Embryonic facial prominence (tissue), 1 donor: ENCODE measurements around the gene MYH7B.

Experiments
- DNase-seq: peaks from one replicate; pipeline ENCODE4 v3.0.0-alpha.2; 2016; ENCODE audit errors: extremely low spot score

The MYH7B gene

DNA sequence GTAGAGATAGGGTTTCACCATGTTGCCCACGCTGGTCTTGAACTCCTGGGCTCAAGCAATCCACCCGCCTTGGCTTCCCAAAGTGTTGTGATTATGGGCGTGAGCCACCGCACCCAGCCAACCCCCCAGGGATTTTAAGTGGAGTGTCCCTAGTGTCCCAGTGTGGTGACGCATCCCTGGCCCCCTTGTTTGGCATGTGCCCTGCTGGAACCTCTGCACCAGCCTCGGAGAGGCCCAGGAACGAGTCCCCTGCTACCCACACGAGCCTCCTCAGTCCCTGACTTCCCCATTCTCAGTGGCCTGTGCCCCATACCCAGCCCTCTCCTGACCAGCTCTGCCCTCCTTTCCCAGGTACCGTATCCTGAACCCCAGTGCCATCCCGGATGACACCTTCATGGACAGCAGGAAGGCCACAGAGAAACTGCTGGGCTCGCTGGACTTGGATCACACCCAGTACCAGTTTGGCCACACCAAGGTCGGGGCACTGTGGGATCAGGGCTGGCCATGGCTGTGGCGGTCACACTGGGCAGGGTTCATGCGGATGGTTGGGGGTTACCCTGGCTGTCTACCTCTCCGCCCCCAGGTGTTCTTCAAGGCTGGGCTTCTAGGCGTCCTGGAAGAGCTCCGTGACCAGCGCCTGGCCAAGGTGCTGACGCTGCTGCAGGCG, 37.2 kb downstream of the MYH7B start:
- DNase-seq = no peak

DNA sequence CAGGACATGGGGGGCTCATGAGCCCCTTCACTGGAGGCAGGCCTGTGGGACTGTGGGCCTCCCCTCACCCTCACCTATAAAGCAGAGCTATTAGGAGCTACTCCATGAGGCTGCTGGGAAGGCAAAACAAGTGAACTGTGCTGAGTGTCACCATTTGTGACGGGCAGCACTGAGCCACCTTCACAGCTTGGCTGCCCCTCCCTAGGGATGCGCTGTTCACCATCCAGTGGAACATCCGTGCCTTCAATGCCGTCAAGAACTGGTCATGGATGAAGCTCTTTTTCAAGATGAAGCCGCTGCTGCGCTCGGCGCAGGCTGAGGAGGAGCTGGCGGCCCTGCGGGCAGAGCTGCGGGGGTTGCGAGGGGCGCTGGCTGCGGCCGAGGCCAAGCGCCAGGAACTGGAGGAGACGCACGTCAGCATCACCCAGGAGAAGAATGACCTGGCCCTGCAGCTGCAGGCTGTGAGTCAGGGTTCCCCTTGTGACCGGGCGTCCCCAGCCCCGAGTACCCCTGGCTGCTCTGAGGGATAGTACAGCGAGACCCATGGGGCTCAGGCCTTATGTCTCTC, 38.4 kb downstream of the MYH7B start:
- DNase-seq = no peak

DNA sequence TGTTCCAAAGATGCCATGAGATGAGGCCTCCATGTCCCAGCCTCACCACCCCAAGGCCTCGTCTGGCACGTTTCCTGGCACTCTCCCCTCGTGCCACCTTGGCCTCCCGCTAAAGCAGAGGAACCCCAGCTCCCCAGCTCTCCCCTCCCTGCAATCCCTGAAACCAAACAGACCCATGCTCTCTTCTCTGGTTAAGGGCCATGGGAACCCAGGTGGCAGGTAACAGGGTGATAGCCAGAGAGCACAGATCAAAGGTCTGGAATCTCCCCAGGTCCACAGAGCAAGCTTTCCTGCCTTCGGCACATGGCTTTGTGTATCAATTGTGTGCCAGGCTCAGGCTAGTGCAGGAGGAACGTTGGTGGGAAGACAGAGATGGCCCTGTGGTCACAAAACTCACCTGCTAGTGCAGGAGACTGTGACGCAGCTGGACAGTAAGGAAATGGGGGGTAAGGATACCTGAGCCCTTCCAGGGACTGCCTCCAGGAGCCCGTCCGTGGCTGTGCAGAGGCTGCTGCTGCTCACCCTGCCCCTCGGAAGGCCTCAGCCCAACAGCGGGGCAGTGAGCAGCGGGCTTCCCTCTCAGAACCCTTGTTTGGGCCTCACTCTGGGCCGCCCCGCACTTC, 39.0 kb downstream of the MYH7B start:
- DNase-seq = no peak

DNA sequence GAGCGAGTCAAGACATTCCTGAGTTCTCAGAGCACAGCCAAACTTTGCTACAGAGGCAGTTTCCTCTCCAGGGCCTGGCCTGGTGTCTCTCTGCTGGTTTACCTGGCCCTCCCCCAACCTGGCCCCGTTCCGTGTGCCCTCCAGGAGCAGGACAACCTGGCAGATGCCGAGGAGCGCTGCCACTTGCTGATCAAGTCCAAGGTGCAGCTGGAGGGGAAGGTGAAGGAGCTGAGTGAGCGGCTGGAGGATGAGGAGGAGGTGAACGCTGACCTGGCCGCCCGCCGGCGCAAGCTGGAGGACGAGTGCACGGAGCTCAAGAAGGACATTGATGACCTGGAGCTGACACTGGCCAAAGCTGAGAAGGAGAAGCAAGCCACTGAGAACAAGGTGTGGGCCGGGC, 39.5 kb downstream of the MYH7B start:
- no peak for DNase-seq

DNA sequence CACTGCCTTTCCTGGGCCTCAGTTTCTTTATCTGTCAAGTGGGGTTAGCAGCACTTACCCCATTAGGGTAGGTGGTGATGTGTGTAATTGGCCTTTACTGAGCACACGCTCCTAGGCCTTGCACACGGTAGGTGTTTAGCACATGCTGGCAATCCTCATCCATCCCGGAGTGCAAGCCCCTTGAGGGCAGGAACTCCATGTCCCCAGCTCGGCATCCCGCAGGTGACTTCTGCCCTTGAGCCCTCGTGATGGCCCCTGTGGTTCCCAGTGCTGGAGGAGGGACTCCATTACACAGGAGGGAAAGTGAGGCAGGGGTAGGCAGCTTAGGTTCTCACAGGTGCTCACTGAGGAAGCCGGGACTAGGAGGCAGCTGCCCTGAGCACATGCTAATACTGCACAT, 40.0 kb downstream of the MYH7B start:
- no peak for DNase-seq

DNA sequence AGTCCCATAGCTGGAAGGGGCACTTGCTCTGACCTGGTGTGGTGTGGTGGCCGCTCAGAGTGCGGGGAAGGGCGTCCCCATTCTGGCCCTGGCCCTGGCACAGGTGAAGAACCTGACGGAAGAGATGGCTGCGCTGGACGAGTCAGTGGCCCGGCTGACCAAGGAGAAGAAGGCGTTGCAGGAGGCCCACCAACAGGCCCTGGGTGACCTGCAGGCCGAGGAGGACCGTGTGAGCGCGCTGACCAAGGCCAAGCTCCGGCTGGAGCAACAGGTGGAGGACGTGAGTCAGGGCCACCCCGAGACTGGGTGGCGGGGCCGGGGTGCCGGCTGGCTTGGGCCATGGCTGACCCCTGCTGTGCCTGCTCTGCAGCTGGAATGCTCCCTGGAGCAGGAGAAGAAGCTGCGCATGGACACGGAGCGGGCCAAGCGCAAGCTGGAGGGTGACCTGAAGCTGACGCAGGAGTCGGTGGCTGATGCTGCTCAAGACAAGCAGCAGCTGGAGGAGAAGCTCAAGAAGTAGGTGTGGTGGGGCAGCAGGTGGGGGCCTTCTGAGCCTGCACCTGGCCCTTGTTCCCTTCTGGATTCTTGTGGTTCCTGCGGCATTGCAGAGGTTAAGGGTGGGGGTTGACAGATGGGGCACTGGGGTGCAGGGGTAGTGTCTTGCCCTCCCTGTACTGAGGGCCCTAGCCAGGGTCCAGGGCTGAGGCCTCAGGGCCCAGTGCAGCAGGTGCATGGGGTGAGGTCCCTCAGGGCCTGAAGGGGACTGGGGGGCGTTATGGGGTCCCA, 40.8 kb downstream of the MYH7B start:
- DNase-seq = no peak

DNA sequence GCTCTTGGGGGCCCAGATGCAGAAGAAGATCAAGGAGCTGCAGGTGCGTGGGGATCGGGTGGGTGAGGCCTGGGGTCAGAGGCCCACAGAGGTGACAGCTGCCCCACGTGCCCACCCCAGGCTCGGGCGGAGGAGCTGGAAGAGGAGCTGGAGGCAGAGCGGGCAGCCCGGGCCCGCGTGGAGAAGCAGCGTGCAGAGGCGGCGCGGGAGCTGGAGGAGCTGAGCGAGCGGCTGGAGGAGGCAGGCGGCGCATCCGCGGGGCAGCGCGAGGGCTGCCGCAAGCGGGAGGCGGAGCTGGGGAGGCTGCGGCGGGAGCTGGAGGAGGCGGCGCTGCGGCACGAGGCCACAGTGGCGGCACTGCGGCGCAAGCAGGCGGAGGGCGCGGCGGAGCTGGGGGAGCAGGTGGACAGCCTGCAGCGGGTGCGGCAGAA, 41.5 kb downstream of the MYH7B start:
- DNase-seq = no peak

DNA sequence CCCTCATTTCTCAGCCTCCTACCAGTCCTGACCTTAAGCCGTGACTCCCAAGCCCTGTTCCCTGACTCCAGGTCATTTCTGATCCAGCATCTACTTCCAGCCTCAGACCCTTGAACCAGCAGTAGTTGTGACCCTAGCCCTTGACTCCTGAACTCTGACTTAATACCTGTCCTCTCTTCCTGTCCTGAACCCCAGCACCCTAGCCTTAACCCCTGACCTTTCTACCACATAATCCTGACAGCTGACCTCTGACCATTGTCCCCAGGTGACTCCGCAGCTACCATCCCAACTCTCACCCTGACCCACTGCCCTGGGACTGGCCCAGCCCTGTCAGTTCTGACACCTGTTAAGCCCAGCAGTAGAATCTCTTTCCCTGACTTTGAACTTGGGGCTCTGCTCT, 42.1 kb downstream of the MYH7B start:
- no peak for DNase-seq

DNA sequence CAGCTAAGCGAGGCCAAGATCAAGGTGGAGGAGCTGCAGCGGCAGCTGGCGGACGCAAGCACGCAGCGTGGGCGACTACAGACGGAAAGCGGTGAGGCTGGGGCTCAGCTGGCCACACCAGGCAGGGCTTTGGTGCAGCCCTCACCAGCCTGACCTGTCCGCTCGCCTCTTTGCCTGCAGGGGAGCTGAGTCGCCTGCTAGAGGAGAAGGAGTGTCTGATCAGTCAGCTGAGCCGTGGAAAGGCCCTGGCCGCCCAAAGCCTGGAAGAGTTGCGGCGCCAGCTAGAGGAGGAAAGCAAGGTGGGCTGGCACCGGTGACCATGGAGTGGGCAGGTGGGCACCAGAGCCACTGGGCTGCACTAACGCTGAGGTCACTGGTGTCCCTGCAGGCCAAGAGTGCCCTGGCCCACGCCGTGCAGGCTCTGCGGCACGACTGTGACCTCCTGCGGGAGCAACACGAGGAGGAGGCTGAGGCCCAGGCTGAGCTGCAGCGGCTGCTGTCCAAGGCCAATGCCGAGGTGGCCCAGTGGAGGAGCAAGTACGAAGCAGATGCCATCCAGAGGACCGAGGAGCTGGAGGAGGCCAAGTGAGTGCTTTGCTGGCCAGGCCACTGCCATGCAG, 42.8 kb downstream of the MYH7B start:
- no peak for DNase-seq

DNA sequence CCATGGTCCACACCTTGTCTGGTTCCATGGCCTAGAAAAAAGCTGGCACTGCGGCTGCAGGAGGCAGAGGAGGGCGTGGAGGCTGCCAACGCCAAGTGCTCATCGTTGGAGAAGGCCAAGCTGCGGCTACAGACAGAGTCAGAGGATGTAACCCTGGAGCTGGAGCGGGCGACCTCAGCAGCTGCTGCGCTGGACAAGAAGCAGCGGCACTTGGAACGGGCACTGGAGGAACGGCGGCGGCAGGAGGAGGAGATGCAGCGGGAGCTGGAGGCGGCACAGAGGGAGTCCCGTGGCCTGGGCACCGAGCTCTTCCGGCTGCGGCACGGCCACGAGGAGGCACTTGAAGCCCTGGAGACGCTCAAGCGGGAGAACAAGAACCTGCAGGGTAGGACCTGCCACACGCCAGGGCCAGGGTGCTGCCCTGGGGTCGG, 43.4 kb downstream of the MYH7B start:
- DNase-seq = no peak

DNA sequence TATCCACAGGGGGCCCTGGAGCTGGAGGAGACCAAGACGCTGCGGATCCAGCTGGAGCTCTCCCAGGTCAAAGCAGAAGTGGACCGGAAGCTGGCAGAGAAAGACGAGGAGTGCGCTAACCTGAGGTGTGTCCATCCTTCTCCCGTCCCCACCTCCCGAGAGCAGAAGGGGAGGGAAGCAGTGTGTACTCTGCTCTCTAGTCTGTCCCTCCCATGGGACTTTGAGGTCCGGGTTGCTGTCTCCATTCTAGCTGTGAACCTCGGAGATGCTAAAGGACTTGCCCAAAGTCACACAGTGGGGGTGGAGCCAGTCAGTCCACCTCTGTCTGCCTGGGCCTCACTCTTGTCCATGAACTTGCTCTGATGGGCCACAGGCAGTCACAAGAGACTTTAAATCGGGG, 44.1 kb downstream of the MYH7B start:
- no peak for DNase-seq

DNA sequence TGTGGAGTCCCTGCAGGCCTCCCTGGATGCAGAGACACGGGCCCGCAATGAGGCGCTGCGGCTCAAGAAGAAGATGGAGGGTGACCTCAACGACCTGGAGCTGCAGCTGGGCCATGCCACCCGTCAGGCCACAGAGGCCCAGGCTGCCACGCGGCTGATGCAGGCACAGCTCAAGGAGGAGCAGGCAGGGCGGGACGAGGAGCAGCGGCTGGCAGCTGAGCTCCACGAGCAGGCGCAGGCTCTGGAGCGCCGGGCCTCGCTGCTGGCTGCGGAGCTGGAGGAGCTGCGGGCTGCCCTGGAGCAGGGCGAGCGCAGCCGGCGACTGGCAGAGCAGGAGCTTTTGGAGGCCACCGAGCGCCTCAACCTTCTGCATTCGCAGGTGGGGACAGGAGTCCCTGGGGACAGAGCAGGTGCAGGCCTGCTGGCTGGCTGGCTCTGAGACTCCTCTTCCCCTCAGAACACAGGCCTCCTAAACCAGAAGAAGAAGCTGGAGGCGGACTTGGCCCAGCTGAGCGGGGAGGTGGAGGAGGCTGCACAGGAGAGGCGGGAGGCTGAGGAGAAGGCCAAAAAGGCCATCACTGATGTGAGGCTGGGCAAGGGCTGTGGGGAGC, 44.7 kb downstream of the MYH7B start:
- DNase-seq = no peak

DNA sequence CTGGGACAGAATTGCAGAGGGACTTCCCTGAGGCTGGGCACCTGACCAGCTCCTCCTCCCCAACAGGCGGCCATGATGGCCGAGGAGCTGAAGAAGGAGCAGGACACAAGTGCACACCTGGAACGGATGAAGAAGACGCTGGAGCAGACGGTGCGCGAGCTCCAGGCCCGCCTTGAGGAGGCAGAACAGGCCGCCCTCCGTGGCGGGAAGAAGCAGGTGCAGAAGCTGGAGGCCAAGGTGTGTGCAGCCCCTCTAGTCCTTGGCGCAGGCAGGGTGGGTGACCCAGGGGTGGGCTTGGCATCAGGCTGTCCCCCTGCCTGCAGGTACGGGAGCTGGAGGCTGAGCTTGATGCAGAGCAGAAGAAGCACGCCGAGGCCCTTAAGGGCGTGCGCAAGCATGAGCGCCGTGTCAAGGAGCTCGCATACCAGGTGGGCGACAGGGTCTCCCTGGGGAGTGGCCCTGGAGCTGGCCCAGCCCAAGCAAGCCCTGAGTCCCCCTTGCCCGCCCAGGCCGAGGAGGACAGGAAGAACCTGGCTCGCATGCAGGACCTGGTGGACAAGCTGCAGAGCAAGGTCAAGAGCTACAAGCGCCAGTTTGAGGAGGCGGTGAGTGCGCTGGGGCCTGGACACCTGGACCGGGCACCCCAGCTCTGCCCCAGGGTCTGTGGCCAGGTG, 45.4 kb downstream of the MYH7B start:
- no peak for DNase-seq

DNA sequence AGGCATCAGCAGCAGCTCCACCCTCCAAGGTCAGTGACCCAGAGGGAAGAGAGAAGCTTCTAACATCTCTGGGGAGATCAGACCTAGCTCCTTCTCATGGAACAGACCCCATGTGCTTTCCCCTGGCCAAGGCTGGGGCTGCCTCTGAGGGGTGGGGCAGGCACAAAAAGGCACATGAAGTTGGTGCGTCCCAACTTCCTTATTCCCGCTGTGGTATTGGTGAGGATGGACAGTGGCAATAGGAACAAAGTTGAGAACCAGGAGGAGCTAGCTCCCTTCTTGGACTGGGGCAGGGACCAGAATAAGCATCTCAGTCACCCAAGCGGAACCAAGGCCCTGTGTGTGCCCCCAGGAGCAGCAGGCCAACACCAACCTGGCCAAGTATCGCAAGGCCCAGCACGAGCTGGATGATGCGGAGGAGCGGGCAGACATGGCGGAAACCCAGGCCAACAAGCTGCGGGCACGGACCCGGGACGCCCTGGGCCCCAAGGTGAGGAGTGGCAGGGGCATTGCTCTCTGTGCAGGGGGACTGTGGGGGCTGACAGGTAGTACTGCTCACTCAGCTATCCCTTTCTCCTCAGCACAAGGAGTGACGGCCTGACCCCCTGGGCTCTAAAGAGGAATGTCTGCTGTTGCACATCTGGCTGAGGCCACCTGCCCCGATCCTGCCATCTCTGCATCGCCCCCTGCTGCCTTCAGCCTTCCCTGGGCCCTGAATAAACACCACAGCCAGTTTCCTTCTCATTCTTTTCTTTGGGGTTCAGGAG, 46.1 kb downstream of the MYH7B start:
- DNase-seq = no peak

DNA sequence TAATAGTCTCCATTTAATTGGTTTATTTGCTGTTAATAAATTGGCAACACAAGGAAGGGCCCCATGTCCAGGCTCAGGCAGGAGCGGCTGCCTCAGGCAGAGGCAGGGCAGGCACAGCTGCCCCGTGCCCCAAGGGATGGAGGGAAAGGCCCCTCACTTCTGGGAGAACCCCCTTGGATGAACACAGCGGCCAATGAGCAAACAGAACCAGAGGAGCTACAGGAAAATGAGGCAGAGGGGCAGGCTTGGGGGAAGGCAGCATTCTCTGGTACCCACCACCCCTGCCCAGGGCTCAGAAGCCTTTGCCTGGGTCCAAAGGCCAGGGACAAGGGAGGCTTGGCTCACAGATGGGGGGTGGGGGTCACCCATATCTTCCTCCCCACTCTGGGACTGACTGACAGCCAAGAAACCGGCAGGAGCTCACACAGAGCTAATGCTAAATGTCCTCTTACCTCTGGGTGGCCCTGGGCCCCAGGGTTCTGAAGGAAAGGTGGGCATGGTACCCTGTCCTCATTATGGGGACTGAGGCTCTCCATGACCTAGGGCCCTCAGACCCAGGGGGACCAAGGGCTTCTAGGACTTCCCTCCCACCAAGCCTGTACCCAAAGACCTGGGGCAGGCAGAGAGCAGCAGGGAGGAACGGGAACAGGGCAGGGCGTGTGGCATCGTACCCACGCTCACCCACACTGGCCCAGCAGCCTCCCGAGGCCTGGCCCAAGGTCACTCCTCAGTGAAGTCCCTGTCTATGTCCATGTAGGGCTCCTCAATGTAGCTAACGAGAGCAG, 47.0 kb downstream of the MYH7B start:
- no peak for DNase-seq

DNA sequence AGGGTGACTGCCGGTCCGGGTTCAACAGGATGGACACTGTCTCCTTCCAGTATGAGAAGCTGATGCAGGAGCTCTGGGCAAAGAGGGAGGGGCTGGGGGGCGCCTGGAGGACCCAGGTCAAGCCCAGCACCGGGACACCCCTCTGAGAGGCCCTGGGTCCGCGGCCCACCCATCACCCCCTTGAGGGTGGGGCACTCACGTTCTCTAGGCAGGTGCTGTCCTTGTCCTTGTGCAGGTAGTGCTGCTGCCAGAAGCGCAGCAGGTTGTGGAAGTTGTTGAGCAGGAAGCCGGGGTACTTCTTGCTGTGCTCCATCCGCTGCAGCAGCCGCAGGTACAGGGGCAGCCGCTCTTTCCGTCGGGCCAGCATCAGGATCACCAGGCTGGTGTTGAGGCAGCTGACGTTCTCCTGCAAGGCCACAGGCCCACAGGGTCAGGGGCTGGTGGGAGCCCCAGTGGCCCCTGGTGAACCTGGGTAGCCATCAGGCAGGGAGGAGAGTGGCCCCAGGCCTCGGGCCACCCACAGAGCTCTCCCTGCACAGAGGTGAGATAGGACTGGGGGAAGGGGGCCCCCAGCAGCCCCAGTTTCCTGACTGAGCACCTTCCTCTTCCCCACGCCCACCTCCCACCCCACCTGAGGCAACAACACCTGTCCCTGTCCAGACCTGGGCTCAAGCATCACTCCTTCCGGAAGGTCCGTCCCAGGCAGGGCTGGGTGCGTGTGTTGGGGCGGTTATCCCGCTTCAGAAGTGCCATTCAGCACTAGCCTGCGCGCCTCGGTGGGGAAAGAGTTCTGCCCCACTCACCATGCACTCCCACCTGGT, 47.8 kb downstream of the MYH7B start:
- no peak for DNase-seq

DNA sequence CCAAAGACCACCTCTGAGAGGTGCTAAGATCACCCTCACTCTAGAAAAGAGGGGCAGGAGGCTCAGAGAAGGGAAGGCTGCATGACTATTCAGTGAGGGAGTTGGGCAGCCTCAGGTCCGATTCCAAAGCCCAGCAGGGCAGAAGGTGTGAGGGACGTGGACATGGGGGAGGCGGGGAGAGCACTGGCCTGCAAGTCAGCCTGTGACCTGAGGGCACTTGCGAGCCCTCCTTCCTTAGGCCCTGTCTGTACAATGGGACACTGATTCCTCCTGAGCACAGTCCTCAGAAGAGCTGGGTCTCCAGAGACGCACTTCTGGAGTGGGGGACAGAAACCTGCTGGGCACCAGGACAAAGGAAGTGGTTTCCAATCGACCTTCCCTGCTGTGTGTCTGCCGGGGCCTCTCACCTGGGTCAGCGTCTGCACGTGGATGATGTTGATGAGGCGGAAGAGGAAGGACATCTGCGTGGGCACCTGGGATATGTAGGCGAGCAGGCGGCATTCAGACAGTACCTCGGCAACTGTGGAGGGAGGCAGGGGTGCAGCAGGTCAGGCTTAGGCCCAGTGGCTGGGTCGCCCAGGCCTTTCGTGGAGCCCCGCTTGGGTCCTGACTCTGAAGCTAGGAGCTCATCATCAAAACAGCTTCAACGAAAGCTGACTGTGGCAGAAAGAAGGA, 48.5 kb downstream of the MYH7B start:
- DNase-seq = no peak
